Activated naive CD8-positive, alpha-beta T cell treated with anti-CD3 and anti-CD28 coated beads for 36 hours (primary cell): ENCODE data around the gene ARHGAP22. TPM values are rescaled to one million over a fixed set of nuclear protein-coding genes. Genes with fewer than 3 reads are reported as not detected.

ENCODE experiments used
- DNase-seq: peaks from one replicate; pipeline ENCODE4 v3.0.0; 2021
- H3K27ac Mint-ChIP-seq: one replicate; pipeline ENCODE4 v1.8.0; 2022; ENCODE audit warnings: mild to moderate bottlenecking, moderate library complexity, mixed read lengths
- H3K27me3 Mint-ChIP-seq: one replicate; pipeline ENCODE4 v1.8.0; 2022; ENCODE audit warnings: mild to moderate bottlenecking, mixed read lengths
- H3K36me3 Mint-ChIP-seq: one replicate; pipeline ENCODE4 v1.8.0; 2021; ENCODE audit warnings: mild to moderate bottlenecking, mixed read lengths
- H3K4me1 Mint-ChIP-seq: one replicate; pipeline ENCODE4 v1.8.0; 2021; ENCODE audit warnings: mixed read lengths
- H3K4me3 Mint-ChIP-seq: one replicate; pipeline ENCODE4 v1.8.0; 2022; ENCODE audit warnings: mild to moderate bottlenecking, moderate library complexity, mixed read lengths
- H3K9me3 Mint-ChIP-seq: one replicate; pipeline ENCODE4 v1.8.0; 2022; ENCODE audit warnings: mixed read lengths
- total RNA-seq, 2 experiments: library from RNA; stranded (reverse); gene quantifications; one replicate each; pipeline ENCODE4 v1.2.3, GENCODE V29; 2021

Gene ARHGAP22
- total RNA-seq, 2 experiments from 2014 or later, result not detected

DNA sequence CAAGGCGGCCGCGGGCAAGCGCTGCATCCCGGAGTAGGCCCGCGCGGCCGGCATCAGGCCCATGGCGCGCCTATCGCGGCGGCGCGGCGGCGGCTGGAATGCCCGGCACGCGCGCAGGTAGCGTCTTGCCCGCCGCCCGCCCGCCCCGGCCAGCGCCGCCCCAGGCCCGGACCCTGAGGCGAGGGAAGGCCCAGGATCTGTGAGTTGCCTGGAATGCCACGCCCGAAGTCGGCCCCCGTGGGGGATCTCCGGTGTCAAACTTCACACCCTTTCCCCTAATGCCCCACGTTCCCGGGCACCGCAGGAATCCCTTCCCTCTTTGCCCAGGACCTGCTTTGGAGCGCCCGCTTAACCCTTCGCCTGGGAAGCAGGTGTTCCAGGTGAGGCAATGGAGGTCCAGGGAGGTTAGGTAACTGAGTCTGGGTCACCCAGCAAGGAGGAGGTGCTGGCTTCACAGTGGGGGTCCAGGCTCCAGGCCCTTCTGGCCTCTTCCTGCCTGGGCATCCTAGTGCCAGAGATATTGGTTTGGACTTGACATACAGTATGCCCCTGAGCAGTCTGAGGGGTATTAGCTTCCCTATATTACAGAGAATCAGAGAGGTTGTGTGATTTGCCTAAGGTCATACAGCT, 138.1 kb downstream of the ARHGAP22 start:
- DNase-seq, result no peak
- Mint-ChIP-seq H3K27me3 (no peaks in the 10 kb centered on the region), H3K27ac (no peak overlapping the region), H3K36me3 (no peaks in the 10 kb centered on the region), H3K9me3 (no peaks in the 10 kb centered on the region), H3K4me1 (no peaks in the 10 kb centered on the region), H3K4me3 (no peak overlapping the region)

DNA sequence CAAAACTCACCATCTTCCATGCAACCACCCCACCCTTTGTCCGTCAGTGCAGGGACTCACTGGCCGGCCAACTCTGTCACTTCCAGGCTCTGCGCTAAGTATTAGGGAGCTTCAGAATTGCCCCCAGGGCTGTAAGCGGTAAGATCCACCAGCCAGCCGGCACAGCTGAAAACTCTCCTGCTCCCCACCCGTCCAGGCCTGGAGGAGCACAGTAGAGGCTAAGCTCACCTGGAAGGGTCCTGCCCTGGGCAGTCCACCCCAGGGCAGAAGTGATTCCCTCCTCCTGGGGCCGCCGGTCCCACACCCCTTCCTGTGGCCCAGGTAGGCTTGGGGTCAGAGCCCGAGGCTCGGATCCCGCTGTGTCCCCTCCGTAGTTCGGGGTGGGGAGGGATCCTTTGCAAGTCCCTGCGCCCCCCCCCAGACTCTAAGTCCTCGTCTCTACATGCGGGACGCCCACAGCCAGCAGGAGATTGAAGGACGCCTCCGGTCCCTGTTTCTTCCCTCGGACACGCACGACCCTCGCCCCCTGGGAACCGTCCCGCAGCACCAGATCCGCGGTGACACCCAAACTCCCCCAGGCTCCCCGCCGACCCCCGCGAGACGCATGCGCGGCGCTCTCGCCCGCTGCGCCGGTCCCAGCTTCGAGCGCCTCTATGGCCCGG, 138.9 kb downstream of the ARHGAP22 start:
- H3K27ac Mint-ChIP-seq, result no peak overlapping the region
- no peak for DNase-seq
- H3K36me3 Mint-ChIP-seq, result no peaks in the 10 kb centered on the region
- H3K27me3 Mint-ChIP-seq, result no peaks in the 10 kb centered on the region
- no peaks in the 10 kb centered on the region for H3K9me3 Mint-ChIP-seq
- no peaks in the 10 kb centered on the region for H3K4me1 Mint-ChIP-seq
- H3K4me3 Mint-ChIP-seq, result no peak overlapping the region

DNA sequence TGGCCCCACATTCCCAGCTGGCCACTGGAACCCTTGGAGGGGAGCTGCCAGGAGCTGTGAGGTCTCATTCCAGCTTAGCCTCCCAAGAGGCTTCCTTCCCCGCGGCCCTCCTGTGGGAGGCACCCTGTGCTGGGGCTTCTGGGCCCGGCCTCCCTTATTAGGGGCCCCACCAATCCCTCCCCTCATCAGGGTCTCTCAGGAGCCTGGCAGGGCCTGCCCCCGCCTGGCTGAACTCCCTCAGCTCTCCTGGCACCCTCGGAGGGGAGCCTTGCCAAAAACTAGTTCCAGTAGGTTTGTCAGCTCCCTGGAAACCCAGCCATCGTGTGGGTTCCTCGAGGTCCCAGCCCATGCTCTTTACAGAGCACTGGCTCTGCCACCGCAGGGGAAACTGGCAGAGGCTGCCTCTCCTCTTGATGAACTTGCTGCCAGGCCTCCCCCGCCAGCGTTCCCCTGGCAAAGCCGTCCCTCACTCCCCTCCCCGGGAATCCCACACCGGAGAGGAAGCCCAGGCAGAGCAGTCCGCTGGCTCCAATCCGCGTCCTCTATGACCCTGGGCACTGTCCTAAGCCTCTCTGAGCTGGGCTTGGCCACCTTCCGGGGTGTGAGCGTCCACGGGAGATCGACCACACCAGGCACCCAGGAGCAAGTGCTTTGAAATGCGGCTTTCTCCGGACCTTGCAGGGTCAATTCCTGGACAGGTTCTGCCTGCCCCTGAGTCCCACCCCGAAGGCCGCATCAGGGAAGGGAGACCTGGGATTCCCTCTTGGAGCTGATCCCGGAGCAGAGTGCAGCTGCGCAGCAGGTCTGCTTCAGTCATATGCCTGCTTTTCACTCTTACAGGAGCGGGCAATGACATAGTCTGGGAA, 139.8 kb downstream of the ARHGAP22 start:
- no peaks in the 10 kb centered on the region for H3K27me3 Mint-ChIP-seq
- no peaks in the 10 kb centered on the region for H3K36me3 Mint-ChIP-seq
- H3K4me1 Mint-ChIP-seq, result no peaks in the 10 kb centered on the region
- no peak for DNase-seq
- no peaks in the 10 kb centered on the region for H3K9me3 Mint-ChIP-seq
- no peak overlapping the region for H3K27ac Mint-ChIP-seq
- no peak overlapping the region for H3K4me3 Mint-ChIP-seq

DNA sequence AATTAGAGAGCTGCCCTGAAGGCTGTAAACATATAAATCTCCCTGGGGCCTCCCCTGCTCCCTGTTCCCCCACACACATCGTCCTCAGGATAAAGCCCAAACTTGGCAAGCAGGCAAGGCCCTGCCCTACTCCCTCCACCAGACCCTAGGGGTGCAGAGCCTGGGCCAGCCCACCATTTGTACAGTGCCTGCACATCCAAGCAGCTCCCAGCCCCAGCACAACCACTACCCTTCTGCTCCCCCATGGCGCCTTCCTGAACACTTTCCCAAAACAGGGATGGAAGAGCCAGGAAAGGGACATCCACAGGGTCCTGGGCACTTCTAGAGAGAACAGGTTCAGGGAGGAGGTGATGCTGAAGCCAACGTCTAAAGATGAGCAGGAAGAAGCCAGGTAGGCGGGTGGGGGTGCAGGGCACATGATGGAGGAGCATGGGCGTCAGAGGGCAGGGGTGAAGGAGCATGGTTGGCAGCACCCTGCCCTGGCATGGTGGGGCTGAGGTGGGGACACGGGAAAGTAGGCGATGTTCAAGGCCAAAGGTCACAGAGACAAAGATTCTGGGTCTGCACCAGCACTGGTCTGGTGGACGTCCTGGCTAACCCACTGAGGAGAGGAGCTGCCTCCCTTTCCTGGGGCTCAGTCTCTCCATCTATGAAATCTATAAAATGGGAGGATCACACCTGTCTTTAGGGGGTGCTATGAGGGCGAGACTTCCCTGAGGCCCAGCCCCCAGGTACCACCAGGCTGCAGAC, 140.6 kb downstream of the ARHGAP22 start:
- Mint-ChIP-seq H3K4me1 (no peaks in the 10 kb centered on the region), H3K36me3 (no peaks in the 10 kb centered on the region), H3K27me3 (no peaks in the 10 kb centered on the region), H3K27ac (no peak overlapping the region), H3K4me3 (no peak overlapping the region), H3K9me3 (no peaks in the 10 kb centered on the region)
- no peak for DNase-seq

DNA sequence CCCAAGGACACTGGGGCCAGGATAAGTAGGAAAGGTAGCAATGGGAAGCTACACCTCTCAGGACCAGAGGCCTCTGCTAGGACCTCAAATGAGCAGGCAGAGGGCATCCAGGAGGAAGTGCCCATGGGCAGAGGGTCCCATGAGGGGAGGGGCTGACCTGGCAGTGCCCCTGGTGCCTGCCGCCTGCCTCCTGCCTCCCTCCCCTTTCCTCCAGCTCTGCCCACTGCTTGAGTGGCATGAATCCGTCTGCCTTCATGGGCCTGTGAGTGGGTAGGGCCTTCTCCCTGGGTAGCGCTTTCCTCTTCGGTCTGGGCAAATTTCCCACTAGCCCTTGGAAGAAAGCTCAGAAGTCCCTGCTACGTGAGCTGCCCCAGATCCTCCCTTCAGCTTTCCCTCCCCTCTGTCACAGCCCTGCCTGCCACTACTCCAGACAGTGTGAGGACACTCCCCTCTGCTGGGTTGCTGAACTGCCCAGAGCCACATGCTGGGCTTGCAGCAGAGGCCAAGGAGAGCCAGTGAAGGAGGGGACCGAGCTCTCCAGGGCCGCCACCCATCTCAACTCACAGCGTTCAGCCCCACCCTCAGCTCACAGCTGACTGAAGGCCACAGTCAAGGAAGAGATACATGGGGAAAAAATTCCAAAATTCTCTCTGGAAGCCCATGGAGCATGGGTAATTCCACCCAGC, 141.4 kb downstream of the ARHGAP22 start:
- no peak for DNase-seq
- Mint-ChIP-seq H3K4me1 (no peaks in the 10 kb centered on the region), H3K27me3 (no peaks in the 10 kb centered on the region), H3K36me3 (no peaks in the 10 kb centered on the region), H3K27ac (no peak overlapping the region), H3K4me3 (no peak overlapping the region), H3K9me3 (no peaks in the 10 kb centered on the region)

DNA sequence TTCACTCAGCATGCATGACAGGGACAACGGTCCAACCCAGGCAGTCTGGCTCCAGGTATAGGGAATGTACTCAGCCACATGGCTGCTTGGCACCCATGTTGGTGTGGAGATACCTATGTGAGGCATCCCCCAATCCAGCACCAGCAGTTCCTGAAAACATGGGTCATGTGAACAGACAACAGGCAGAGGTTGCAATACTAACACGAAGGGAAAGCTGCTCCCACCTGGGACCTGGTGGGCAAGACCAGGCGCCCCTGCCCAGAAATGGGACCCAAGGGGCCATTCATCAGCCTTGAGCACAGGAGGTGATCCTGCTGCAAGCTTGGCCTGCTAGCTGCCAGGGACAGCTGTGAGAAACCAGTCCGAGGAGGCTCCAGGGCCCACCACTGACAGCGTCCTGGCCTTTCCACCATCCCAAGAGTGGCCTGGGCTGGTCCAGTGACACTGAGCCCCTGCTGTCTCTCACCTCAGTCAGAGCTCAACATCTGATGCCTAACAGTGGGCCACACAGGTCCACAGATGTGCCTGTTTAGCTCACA, 142.3 kb downstream of the ARHGAP22 start:
- Mint-ChIP-seq H3K4me3 (no peak overlapping the region), H3K4me1 (no peaks in the 10 kb centered on the region), H3K27ac (no peak overlapping the region), H3K27me3 (peaks cover under 1% of the 10 kb centered on the region), H3K9me3 (no peaks in the 10 kb centered on the region), H3K36me3 (no peaks in the 10 kb centered on the region)
- DNase-seq, result no peak

DNA sequence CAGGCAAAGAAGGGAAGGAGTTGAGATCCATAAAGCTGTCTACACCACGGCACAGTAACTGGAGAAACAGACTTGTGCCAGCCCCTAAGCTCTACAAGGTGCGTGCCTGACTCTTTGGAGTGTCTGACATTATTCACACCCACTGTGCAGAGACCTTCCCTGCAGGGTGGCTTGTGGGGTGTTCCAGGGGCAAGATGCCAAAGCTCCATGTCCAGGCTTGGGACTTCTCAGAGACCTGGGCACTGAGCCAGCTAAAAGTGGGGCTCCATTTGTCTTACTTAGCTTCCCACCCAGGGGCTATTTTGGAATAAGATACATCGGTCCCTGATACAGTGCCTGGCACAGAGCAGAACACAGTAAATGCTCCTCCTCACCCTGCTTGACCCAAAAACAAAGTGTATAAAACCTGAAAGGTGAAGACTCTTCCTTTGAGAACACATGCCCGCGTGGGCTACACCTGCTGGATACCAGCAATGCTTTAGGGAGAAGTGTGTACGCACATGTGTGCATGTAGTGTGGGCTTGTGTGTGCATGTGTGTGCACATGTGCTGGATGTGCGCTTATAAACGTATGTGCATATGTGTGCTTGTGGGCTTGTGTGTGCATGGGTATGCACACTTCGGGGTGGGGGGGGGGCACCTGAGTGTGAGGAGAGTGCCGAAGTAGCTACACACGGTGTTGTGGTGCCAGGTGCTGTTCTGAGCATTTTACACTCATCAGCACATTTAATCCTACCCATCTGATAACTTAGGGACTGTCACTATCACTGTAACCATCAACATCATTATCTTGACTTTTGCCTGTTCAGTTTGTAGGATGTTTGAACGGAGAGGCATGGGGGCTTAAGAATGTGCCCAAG, 143.0 kb downstream of the ARHGAP22 start:
- Mint-ChIP-seq H3K9me3 (no peaks in the 10 kb centered on the region), H3K4me3 (no peak overlapping the region), H3K4me1 (no peaks in the 10 kb centered on the region), H3K27me3 (peaks cover 5% of the 10 kb centered on the region), H3K27ac (no peak overlapping the region), H3K36me3 (no peaks in the 10 kb centered on the region)
- no peak for DNase-seq

DNA sequence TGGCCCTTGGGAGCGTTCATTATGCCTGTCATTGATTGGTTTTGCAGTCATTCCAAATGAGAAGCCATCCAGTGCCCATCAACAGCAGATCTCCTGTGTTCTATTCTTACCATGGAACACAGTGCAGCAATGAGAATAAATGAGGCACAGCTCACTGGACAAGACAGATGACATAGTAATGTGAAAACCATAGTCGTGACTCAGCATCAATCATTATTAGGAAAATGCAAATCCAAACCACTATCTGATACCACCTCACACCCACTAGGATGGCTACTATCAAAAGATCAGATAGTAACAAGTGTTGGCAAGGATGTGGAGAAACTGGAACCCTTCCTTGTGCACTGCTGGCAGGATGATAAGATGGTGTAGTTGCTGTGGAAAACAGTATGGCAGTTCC, 144.7 kb downstream of the ARHGAP22 start:
- Mint-ChIP-seq H3K27me3 (peaks cover 6% of the 10 kb centered on the region), H3K9me3 (no peaks in the 10 kb centered on the region), H3K4me3 (no peak overlapping the region), H3K36me3 (no peaks in the 10 kb centered on the region), H3K27ac (no peak overlapping the region), H3K4me1 (no peaks in the 10 kb centered on the region)
- DNase-seq, result no peak

DNA sequence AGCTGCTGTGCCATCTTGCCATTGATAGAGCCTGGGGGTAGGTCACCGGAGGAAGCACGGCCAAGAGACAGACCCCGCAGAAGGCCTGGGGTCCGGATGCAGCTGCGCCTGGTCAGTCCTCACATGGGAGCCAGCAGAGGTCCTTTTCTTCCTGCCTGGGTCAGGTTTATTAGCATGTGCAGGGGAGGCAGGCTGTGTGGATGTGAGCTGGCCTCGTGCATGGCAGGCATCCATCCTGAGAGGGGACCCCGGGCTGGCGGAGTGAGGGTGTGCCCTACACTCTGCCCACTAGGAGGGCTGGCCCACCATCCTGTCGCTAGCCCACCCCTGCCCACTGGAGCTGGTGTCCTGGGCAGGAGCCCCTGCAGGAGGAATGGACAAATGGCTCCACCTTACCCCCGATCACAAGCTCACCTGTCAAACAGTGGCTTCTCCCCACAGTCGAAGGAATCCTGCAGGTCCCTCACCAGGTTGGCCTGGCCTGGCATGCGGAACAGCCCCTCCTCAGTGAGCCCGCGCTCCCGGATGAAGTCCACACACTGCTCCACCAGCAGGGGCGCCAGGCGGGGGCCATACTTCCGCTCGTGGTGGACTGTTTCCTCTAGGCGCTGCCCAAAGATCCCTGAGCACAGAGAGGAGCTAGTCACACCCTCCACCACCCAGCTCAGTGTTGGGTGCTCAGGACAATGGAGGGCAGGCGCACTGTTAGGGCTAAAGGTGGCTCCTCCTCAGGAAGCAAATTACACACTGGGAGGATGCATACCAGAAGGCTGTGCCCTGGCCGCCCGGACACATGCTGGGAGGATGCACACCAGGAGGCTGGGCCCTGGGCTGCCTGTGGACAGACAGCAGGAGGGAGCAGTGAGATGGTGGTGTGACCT, 145.4 kb downstream of the ARHGAP22 start:
- peaks cover 9% of the 10 kb centered on the region for H3K27me3 Mint-ChIP-seq
- no peak overlapping the region for H3K4me3 Mint-ChIP-seq
- no peak for DNase-seq

DNA sequence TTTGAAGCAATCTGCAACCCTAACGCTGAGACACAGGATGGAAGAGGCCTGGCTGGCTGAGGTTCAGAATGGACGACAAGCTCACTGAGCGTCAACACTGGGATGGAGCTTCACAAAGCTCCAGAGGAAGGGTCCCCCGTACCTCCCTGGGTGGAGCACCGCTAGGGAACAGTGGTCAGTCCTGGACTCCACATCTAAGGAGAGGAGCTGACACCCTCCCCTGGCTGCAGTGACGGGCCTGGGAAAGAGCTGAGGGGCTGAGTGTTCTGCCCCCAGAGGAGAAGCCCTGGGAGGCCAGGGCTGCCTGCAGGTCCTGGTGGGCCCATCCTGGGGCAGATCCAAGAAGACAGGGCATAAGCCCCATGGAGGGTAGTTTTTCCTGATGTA, 146.2 kb downstream of the ARHGAP22 start:
- no peaks in the 10 kb centered on the region for H3K4me1 Mint-ChIP-seq
- no peak overlapping the region for H3K4me3 Mint-ChIP-seq
- H3K27me3 Mint-ChIP-seq, result peaks cover 9% of the 10 kb centered on the region
- DNase-seq, result no peak
- H3K9me3 Mint-ChIP-seq, result no peaks in the 10 kb centered on the region
- no peaks in the 10 kb centered on the region for H3K36me3 Mint-ChIP-seq
- no peak overlapping the region for H3K27ac Mint-ChIP-seq

More for the DNA sequence above, 145.4 kb downstream of the ARHGAP22 start:
- no peaks in the 10 kb centered on the region for H3K4me1 Mint-ChIP-seq
- no peak overlapping the region for H3K27ac Mint-ChIP-seq
- H3K36me3 Mint-ChIP-seq, result no peaks in the 10 kb centered on the region
- no peaks in the 10 kb centered on the region for H3K9me3 Mint-ChIP-seq

DNA sequence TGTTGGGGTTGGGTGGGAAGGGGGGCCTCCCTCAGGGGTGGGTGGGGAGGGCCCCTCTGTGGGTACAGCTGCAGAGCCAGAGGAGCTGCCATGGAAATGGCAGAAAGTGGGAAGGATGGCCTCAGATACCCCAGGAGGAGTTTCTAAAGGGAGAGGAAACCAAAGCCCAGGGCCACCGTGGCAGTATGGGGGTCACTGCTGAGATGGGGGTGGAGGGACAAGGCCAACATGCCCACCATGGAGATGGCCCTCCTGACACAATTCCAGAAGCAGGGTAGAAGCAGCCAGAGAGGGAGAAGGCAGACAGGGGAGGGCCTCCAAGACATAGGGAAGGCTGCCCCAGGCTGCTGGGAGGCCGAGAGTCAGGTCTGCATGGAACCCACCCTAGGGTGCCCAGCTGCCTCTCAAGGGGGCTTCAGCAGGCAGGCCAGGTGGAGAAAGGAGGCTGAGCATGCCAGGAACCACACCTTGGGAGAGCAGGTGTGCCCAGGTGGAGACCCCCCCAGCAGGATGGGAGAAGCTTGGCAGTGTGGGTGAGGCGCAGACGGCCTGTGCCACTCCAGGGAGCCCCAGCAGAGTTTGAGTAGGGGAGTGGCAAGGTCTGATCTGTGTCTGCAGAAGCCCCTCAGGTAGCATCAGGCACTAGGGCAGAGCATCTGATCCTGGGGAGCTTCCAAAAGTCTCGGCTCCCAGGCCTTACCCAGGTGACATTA, 146.8 kb downstream of the ARHGAP22 start:
- no peak overlapping the region for H3K27ac Mint-ChIP-seq
- DNase-seq, result no peak

More for the DNA sequence above, 146.8 kb downstream of the ARHGAP22 start:
- H3K4me3 Mint-ChIP-seq, result no peak overlapping the region
- no peaks in the 10 kb centered on the region for H3K9me3 Mint-ChIP-seq
- H3K27me3 Mint-ChIP-seq, result peaks cover 9% of the 10 kb centered on the region
- no peaks in the 10 kb centered on the region for H3K36me3 Mint-ChIP-seq
- no peaks in the 10 kb centered on the region for H3K4me1 Mint-ChIP-seq
